Stimulated activated CD4-positive, alpha-beta T cell treated with anti-CD3 and anti-CD28 coated beads, Interleukin-2, amount 100 ng/mL, for 4 hours (primary cell): ENCODE measurements around the gene RNF4.
"Not testable (repeated sequence)": the region's sequence is repeated elsewhere in the genome, so short reads cannot be mapped to it uniquely, and the experiment has no call there.

Experiments
- DNase-seq: peaks from one replicate; pipeline ENCODE4 v3.0.0-alpha.2; 2020; ENCODE audit warnings: low read depth

The RNF4 gene

DNA sequence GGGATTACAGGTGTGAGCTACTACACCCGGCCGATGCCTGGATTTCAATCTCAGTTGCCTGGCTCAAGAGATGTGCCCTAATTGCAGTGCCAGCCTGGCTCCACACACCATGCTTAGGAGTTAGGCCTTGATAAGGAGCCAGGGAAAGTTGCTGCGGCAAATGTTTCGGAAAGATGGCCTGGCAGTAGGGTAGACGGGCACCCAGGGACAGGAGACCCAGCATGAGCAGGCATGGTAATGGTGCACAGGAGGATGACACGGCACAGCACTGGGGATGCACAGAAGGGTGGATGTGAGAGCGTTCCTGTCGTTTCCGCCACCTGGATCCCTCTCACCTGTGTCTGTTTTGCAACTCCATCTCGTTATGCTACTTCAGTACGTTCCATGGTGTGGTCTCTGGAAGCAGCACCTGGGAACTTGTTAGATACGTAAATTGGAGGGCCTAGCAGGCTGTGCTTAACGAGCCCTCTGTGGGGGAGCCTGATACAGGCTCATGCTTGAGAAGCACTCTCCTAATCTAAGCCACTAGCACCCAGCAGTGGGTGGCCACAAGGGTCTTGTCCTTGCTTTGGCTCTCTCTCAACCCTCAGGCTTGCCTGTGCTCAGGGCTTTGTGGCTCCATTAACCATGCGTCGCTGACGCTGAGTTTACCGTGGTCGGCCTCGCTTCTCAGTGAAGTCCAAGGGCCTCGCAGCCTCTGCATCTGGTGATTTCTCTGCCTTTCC is 20.3 kb downstream of the RNF4 start:
- DNase-seq = no peak

DNA sequence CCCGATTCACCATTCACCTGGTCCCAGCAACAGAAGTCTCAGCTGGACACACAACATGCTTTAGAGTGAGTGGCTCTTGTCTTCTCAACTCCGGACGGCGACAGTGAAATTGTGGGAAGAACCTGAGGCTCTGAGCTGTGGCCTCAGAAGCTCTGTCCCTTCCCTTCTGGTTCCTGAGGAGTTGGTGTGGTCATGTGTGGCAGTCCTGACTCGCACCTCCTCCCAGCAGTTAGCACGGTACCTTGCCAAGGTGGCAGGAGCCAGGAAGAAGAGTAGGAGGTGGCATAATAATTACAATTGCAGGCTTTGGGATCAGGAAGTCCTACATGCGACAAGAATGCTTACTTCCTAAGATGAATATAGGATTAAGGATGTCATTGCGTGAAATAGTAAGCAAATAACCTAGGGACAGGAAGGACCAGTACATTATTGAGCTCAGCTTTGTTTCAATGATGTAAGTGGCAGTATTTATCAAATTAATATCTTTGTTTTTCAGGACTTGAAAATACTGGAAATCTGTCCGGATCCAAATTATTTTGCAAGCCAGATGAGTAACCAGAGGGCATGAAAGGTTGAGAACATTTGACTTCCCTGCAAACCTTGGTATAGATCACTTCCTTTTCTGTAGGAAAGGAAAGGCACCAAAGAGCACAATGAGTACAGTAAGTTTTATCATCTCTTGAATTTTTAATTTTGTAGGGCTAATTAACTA is 21.1 kb downstream of the RNF4 start:
- DNase-seq = no peak

DNA sequence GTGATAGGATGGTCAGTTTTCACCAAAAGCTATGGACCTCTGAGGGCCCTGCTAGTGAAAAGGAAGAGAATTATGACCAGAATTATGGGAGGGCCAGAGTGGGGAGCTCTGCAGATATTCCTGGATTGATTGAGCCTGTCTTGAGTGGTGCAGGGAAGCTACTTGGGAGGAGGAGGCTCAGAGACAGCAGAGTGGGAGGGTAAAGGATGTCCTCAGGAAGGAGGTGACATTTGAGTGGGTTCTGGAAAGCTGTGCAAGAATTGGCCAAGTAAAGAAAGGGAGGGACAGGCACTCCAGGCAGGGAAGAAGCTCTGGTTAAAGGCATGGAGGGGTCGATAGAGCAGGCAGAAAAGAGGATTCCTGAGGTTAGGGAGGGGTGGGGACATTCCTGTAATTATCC is 24.1 kb downstream of the RNF4 start:
- DNase-seq = no peak

DNA sequence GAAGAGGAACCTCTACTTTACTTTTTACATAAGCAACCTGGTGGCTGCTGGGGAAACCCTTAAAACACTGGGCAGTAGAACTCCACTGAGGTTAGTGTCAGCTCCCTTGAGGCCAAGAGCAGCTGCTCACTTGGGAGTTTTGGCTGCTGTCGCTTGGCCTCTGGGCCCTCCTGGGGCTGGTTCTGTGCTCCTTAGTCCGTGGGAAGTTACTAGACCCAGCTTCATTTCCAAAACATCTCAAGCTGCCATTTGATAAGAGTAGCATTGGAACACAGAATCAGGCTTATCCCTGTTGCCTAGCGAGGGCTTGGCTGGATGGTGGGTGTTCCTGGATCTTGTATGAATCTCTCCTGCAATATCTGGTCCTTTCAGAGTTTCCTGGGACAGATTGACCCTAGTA is 26.1 kb downstream of the RNF4 start:
- no peak for DNase-seq

DNA sequence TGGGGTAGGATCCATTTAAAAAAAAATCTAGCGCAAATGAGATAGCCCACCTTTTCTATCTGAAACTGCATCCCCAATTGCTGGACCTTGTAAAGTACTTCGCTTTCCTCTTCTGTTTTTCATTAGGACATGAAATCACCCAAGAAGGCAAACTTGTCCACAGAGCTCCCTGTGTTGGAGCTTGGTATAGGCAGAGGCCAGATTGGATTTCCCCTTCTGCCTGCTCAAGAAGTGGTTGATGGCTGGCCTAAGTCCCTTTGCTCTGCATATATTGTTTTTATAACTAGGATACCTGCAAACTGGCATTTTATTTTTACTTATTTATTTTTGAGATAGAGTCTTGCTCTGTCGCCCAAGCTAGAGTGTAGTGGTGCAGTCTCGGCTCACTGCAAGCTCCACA is 28.4 kb downstream of the RNF4 start:
- DNase-seq = no peak

DNA sequence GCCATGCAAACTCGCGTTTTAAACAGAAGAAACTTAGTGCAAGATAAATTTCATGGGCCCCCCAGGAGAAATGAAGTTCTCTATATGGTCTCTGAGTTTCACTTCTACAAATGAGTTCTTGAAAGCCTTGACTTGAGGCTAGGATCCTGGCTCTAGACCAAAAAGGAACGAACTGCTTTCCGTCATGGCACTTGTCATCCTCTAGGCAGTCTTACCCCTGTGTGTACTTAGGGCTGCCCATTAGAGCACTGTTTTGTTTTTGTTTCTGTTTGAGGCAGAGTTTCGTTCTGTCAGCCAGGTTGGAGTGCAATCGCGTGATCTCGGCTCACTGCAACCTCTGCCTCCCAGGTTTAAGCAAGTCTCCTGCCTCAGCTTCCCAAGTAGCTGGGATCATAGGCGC is 29.0 kb downstream of the RNF4 start:
- DNase-seq = no peak

- no peak for DNase-seq
Observed at GRCh38 chr4:2500547-2500946, 31.6 kb downstream of the RNF4 start.

- no peak for DNase-seq
Observed at GRCh38 chr4:2501034-2501594, 32.2 kb downstream of the RNF4 start.

- DNase-seq = no peak
Observed at GRCh38 chr4:2503809-2504208, 34.9 kb downstream of the RNF4 start.

- no peak for DNase-seq
Observed at GRCh38 chr4:2507259-2507658, 38.4 kb downstream of the RNF4 start.

DNA sequence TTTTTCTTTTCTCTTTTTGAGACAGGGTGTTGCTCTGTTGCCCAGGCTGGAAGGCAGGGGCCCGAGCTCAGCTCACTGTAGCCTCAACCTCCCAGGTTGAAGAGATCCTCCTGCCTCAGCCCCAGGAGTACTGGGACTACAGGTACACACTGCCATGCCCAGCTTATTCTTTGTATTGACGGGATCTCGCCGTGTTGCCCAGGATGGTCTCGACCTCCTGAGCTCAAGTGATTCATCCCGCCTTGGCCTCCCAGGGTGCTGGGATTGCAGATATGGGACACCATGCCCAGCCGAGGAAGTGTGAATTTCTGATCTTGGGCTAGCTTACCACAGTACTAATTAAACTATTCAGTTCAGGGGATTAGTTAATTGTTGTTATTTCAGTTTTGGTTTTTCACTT is 38.9 kb downstream of the RNF4 start:
- no peak for DNase-seq

DNA sequence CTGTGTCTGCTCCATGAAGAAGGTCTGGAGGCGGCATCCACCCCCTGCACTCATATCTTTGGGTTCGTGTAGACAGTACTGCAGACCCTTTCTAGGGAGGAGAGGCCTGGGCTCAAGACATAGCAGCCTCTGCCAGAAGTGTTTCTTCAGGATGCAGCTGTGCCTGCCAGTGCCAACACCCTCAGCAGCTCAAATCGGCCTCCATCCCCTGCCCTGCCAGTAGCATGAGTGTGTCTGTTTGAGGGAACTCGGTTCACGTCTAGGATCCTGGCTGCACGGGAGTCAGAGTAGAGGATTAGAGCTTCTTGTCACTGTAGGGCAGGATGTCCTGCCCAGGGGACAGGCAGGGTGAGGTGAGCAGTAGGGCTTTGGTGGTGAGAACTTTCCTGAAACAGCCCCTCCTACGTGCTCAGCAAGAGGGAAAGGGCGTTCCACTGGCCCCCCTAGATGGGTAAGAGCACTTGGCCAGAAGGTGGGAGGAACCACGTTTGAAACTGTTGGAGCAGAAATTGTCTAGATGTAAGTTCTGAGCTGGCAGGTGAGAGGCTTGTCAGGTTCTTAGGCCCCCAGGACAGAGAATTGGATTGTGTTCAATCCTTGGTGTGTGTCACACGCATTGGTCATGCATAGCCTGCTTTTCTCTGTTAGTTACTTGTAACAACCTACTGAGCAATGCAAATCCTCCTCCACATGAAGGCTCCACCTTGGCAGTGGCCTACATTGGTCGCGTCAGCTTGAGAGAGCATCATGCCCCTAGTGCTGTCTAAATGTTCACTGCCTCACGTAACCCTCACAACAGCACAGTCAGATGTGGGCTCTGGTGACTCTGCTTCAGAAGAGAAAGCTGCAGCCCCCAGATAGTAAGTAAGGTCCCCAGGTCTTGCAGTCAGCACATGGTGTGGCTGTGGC is 41.7 kb downstream of the RNF4 start:
- DNase-seq = no peak

- no peak for DNase-seq
Observed at GRCh38 chr4:2511645-2512131, 42.8 kb downstream of the RNF4 start.

GRCh38 chr4:2512396-2513135 is 43.7 kb downstream of the RNF4 start:
- no peak for DNase-seq

- DNase-seq = not testable (repeated sequence)
Observed at GRCh38 chr4:2514193-2514592, 45.3 kb downstream of the RNF4 start.

DNA sequence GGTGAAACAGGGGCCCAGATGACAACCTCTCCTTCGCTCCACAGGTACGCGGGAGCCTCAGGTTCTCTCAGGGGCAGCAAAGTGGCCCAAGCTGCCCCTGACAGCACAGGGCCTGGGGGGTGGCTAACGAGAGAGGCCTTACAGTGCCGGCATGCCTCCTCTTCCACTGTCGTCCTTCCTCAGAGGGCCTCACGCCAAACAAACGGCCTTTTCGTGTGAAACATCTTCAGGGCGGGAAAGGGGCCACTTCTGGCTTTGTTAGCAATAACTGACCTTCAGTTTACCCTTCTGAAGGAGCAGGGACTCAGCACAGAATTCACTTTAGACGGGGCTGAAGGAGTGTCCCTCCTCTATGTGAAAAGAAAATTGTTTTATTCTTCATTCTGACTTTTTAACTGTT is 46.0 kb downstream of the RNF4 start:
- DNase-seq = not testable (repeated sequence)

DNA sequence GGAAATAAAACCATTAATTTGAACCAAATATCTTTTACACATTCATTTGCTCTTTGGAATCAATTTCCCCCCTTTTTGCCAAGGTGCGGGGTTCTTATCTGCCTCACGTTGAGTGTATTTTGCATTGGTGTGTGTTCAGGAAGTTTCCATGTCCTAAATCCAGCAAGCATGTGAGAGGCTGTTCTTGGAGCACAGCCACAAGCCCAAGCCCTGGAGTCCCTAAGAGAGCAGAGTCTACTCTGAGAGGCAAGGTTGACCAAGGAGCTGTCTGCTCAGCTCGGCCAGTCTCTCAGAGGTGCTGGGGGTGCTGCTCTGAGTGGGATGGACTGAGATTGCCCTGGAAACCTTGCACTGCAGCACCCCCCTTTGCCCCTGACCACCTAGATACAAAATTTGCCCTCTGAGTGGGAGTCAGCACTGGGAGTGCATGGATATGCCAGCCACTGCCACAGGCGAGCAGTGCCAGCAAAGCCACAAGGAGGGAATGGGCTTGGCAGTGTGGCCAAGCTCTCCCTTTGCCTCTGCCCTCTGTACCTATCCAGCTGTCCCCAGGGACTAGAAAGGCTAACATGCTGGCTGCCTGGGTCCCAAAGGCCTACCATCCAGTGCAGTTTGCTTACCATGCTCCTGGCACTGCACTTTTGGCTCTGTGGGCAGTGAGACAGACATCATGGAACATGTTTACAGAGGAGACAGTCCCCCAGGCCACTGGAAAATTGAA is 47.1 kb downstream of the RNF4 start:
- no peak for DNase-seq

- no peak for DNase-seq
Observed at GRCh38 chr4:2516635-2517034, 47.7 kb downstream of the RNF4 start.

- no peak for DNase-seq
Observed at GRCh38 chr4:2526559-2526958, 57.7 kb downstream of the RNF4 start.

DNA sequence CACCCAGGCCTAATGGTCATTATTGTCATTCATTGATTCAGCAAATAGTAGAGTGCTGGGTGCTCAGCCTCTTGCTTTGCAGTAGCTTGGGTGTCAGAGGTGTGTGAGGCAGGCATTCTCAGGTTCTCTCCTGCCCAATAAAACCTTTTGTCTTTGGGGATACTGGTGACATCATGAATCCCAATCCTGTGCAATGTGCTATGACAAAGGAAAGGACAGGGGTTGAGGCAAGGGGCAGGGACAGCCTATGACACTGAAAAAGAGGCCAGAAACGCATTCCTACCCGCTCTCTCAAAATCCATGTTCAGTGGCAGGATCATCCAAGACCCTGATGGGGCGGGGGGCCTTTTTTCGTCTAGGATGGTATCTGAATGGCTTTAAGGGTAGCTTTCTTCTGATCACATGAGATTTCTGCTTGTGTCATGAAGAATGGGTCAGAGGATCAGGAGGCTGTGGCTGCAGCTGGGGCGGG is 66.0 kb downstream of the RNF4 start:
- DNase-seq = no peak
